ENCODE data around the gene MT1A. TPM values are rescaled to one million over a fixed set of nuclear protein-coding genes. Genes with fewer than 3 reads are reported as not detected.

MT1A gene
- polyA plus RNA-seq, 1 donor from 2014 or later, result not detected

DNA sequence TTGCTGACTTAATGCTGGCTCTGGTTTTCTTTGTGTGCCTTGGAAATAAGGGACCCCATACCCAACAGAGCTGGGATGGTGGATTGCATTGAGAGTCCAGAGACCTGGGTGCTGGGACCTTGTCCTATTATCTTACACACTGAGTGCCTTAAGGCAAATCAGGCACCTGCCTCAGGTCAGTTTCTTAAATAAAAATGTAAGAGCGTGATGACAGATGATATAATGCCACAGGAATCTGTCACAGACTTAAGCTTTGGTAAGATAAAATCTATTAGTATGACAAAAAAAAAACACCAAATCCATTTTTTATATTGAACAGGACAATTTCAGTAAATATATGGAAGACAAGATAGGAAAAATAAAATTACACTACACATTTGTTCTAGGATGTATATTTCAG lies 1.6 kb downstream of the MT1A start:
- no peak for TF ChIP-seq SMC3 (conservative IDR thresholded peaks at IDR 0.05; ENCODE audit: poor library complexity)
- TF ChIP-seq RAD21 (conservative IDR thresholded peaks at IDR 0.05), result no peak
- no peak for TF ChIP-seq EZH2 (IDR thresholded peaks at IDR 0.05; ENCODE audit: borderline replicate concordance, insufficient read depth, low read length, poor library complexity, severe bottlenecking)
- TF ChIP-seq REST (IDR thresholded peaks at IDR 0.05; ENCODE audit: borderline replicate concordance), result no peak
- no peak for TF ChIP-seq CTCF (IDR thresholded peaks at IDR 0.05; ENCODE audit: poor library complexity, severe bottlenecking)
- no peak overlapping the region for H2AFZ ChIP-seq (ENCODE audit: low read depth, low read length)
- peaks cover 100% of the 10 kb centered on the region for H3K27me3 ChIP-seq (ENCODE audit: insufficient read depth, low read depth, low read length)
- H3K9me3 ChIP-seq (ENCODE audit: low read length), result no peaks in the 10 kb centered on the region
- H3K36me3 ChIP-seq (ENCODE audit: insufficient read depth, low read length), result no peaks in the 10 kb centered on the region
- no peaks in the 10 kb centered on the region for H3K79me2 ChIP-seq (replicated peaks; ENCODE audit: insufficient read depth, low read length)
- H3F3A ChIP-seq (ENCODE audit: insufficient read depth, low read length, poor library complexity, severe bottlenecking), result no peaks in the 10 kb centered on the region
- no peak overlapping the region for H3K4me3 ChIP-seq (ENCODE audit: low read length)
- no peak overlapping the region for H3K27ac ChIP-seq (ENCODE audit: low read length)
- no peak overlapping the region for H3K4me2 ChIP-seq (ENCODE audit: low read length)
- no peaks in the 10 kb centered on the region for H4K20me1 ChIP-seq (ENCODE audit: insufficient read depth)
- H3K9me2 ChIP-seq (ENCODE audit: insufficient read depth, low read length), result no peaks in the 10 kb centered on the region
- H3K9ac ChIP-seq (ENCODE audit: low read length), result no peak overlapping the region

DNA sequence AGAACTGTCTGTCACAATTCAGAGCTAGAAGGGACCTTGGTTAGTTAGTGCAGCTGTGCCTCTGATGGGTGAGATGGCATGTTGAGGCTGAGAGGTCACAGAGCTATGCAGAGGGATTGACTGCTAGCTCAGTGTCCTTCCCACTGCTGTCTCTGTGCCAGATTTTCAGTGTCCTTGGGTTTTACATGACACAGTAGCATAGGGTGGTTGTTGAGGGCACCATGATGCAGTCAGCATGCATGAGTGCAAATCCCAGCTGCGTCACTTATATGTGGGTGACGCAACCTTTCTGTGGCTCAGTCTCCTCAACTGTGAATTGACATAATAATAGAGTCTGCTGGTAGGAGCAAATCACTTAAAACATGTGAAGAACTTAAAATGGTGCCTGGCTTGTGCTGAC lies 2.7 kb downstream of the MT1A start:
- H3K27me3 ChIP-seq (ENCODE audit: insufficient read depth, low read depth, low read length), result peaks cover 100% of the 10 kb centered on the region
- no peaks in the 10 kb centered on the region for H3K9me2 ChIP-seq (ENCODE audit: insufficient read depth, low read length)
- no peak for TF ChIP-seq RAD21 (conservative IDR thresholded peaks at IDR 0.05)
- no peak for TF ChIP-seq CTCF (IDR thresholded peaks at IDR 0.05; ENCODE audit: poor library complexity, severe bottlenecking)
- TF ChIP-seq REST (IDR thresholded peaks at IDR 0.05; ENCODE audit: borderline replicate concordance), result no peak
- no peak for TF ChIP-seq SMC3 (conservative IDR thresholded peaks at IDR 0.05; ENCODE audit: poor library complexity)
- TF ChIP-seq EP300 (conservative IDR thresholded peaks at IDR 0.05; ENCODE audit: poor library complexity, severe bottlenecking), result no peak
- TF ChIP-seq MXI1 (conservative IDR thresholded peaks at IDR 0.05; ENCODE audit: poor library complexity, severe bottlenecking), result no peak
- no peak for TF ChIP-seq EZH2 (IDR thresholded peaks at IDR 0.05; ENCODE audit: borderline replicate concordance, insufficient read depth, low read length, poor library complexity, severe bottlenecking)
- no peak for TF ChIP-seq TAF1 (IDR thresholded peaks at IDR 0.05; ENCODE audit: low read depth)
- TF ChIP-seq POLR2AphosphoS5 (IDR thresholded peaks at IDR 0.05), result no peak
- H3K79me2 ChIP-seq (replicated peaks; ENCODE audit: insufficient read depth, low read length), result no peaks in the 10 kb centered on the region
- no peak overlapping the region for H3K4me2 ChIP-seq (ENCODE audit: low read length)
- H3K9ac ChIP-seq (ENCODE audit: low read length), result no peak overlapping the region
- no peak overlapping the region for H3K27ac ChIP-seq (ENCODE audit: low read length)
- no peak overlapping the region for H2AFZ ChIP-seq (ENCODE audit: low read depth, low read length)
- no peaks in the 10 kb centered on the region for H4K20me1 ChIP-seq (ENCODE audit: insufficient read depth)
- H3F3A ChIP-seq (ENCODE audit: insufficient read depth, low read length, poor library complexity, severe bottlenecking), result no peaks in the 10 kb centered on the region
- no peaks in the 10 kb centered on the region for H3K36me3 ChIP-seq (ENCODE audit: insufficient read depth, low read length)
- no peaks in the 10 kb centered on the region for H3K9me3 ChIP-seq (ENCODE audit: low read length)
- H3K4me3 ChIP-seq (ENCODE audit: low read length), result no peak overlapping the region
